RKO (cell line): ENCODE measurements around the gene CLOCK.

ENCODE experiments used
- DNase-seq: peaks from one replicate; pipeline ENCODE4 v3.0.0-alpha.2; 2016; ENCODE audit warnings: low spot score

CLOCK gene

GRCh38 chr4:55483315-55483714, 63.4 kb downstream of the CLOCK start:
- DNase-seq: no peak

GRCh38 chr4:55475394-55476243, 71.1 kb downstream of the CLOCK start:
- DNase-seq: peak; percentile 17

GRCh38 chr4:55469979-55470378, 76.7 kb downstream of the CLOCK start:
- DNase-seq: no peak

- DNase-seq: peak; percentile 34
Observed at GRCh38 chr4:55468724-55469123, 78.0 kb downstream of the CLOCK start.

- no peak for DNase-seq
Observed at GRCh38 chr4:55466001-55466400, 80.7 kb downstream of the CLOCK start.

GRCh38 chr4:55458611-55459010, 88.1 kb downstream of the CLOCK start:
- peak; percentile 30 for DNase-seq

GRCh38 chr4:55458164-55458563, 88.5 kb downstream of the CLOCK start:
- DNase-seq: no peak

GRCh38 chr4:55450566-55450965, 96.1 kb downstream of the CLOCK start:
- DNase-seq: no peak

- no peak for DNase-seq
Observed at GRCh38 chr4:55447831-55448230, 98.9 kb downstream of the CLOCK start.

- DNase-seq: no peak
Observed at GRCh38 chr4:55447108-55447708, 99.5 kb downstream of the CLOCK start.

GRCh38 chr4:55446578-55446922, 100.2 kb downstream of the CLOCK start:
- no peak for DNase-seq

- DNase-seq: peak; percentile 66
Observed at GRCh38 chr4:55445921-55446577, 100.7 kb downstream of the CLOCK start.

- peak; percentile 48 for DNase-seq
Observed at GRCh38 chr4:55444827-55445226, 101.9 kb downstream of the CLOCK start.

- no peak for DNase-seq
Observed at GRCh38 chr4:55442541-55442940, 104.2 kb downstream of the CLOCK start.

- no peak for DNase-seq
Observed at GRCh38 chr4:55440786-55441185, 105.9 kb downstream of the CLOCK start.

- no peak for DNase-seq
Observed at GRCh38 chr4:55439023-55439422, 107.7 kb downstream of the CLOCK start.

GRCh38 chr4:55438314-55438713, 108.4 kb downstream of the CLOCK start:
- DNase-seq: no peak

GRCh38 chr4:55437823-55438222, 108.9 kb downstream of the CLOCK start:
- no peak for DNase-seq

GRCh38 chr4:55437356-55437796, 109.3 kb downstream of the CLOCK start:
- no peak for DNase-seq

- peak; percentile 46 for DNase-seq
Observed at GRCh38 chr4:55435141-55435841, 111.4 kb downstream of the CLOCK start.

- no peak for DNase-seq
Observed at GRCh38 chr4:55431710-55432336, 114.9 kb downstream of the CLOCK start.

- DNase-seq: no peak
Observed at GRCh38 chr4:55424791-55425190, 121.9 kb downstream of the CLOCK start.
